ENCODE measurements around the gene GDF10. TPM values are rescaled to one million over a fixed set of nuclear protein-coding genes. Genes with fewer than 3 reads are reported as not detected.

Gene GDF10
- total RNA-seq, 1 experiment from 2014 or later = 0.24 TPM

- Mint-ChIP-seq H3K4me1 (peaks cover 25% of the 10 kb centered on the region), H3K27me3 (ENCODE audit: low read depth) (no peaks in the 10 kb centered on the region), H3K27ac (no peak overlapping the region), H3K4me3 (no peak overlapping the region), H3K9me3 (no peaks in the 10 kb centered on the region), H3K36me3 (no peaks in the 10 kb centered on the region)
- peak; percentile 89 for DNase-seq (ENCODE audit: low spot score)
- TF ChIP-seq OVOL2 (CRISPR knock-in tag; IDR thresholded peaks at IDR 0.05; ENCODE audit: borderline replicate concordance) (no peak), NR3C1 (CRISPR knock-in tag; conservative IDR thresholded peaks at IDR 0.05; ENCODE audit: low read depth) (no peak), CTCF (IDR thresholded peaks at IDR 0.05) (peak; percentile 62; the same call in 1 of the 2 replicates), RELA (CRISPR knock-in tag; IDR thresholded peaks at IDR 0.05; ENCODE audit: borderline replicate concordance) (no peak), TEAD4 (CRISPR knock-in tag; IDR thresholded peaks at IDR 0.05) (no peak), GRHL2 (CRISPR knock-in tag; IDR thresholded peaks at IDR 0.05; ENCODE audit: insufficient replicate concordance, severe bottlenecking) (no peak), SP1 (CRISPR knock-in tag; conservative IDR thresholded peaks at IDR 0.05) (no peak), AR (CRISPR knock-in tag; IDR thresholded peaks at IDR 0.05) (no peak), MXD4 (CRISPR knock-in tag; IDR thresholded peaks at IDR 0.05; ENCODE audit: borderline replicate concordance) (no peak), NR1H2 (CRISPR knock-in tag; IDR thresholded peaks at IDR 0.05) (no peak), SOX15 (CRISPR knock-in tag; IDR thresholded peaks at IDR 0.05) (no peak), ARID4B (CRISPR knock-in tag; IDR thresholded peaks at IDR 0.05; ENCODE audit: borderline replicate concordance) (0 out of 2 replicates have a peak, but pooled peaks have one; percentile 7)
- ATAC-seq = peak; percentile 87
- CTCF ChIA-PET = interaction anchor here (0.6 to 3.9 kb wide), 44 partner anchors 9 to 319 kb away, joined by 3 to 69 read pairs (median 4); partner anchors contain the start of gene GDF10
- POLR2A ChIA-PET = no interaction called here
These were observed 12.1 kb downstream of the GDF10 start for GRCh38 chr10:47311932-47312662.

GRCh38 chr10:47312663-47312995, 12.6 kb downstream of the GDF10 start:
- Mint-ChIP-seq H3K9me3 (no peaks in the 10 kb centered on the region), H3K27me3 (ENCODE audit: low read depth) (no peaks in the 10 kb centered on the region), H3K4me3 (no peak overlapping the region), H3K27ac (no peak overlapping the region), H3K36me3 (no peaks in the 10 kb centered on the region), H3K4me1 (peaks cover 20% of the 10 kb centered on the region)
- ATAC-seq = no peak
- CTCF ChIA-PET = interaction anchor here (1.0 to 3.9 kb wide), 18 partner anchors 9 to 318 kb away, joined by 3 to 69 read pairs (median 7); partner anchors contain the start of gene GDF10
- POLR2A ChIA-PET = no interaction called here
- no peak for DNase-seq (ENCODE audit: low spot score)
- TF ChIP-seq PRRX2 (CRISPR knock-in tag; IDR thresholded peaks at IDR 0.05) = no peak
- TF ChIP-seq ZNF138 (CRISPR knock-in tag; conservative IDR thresholded peaks at IDR 0.05) = no peak
- no peak for TF ChIP-seq ZNF317 (CRISPR knock-in tag; IDR thresholded peaks at IDR 0.05; ENCODE audit: borderline replicate concordance, low read depth)
- no peak for TF ChIP-seq ZNF416 (CRISPR knock-in tag; IDR thresholded peaks at IDR 0.05)
- no peak for TF ChIP-seq ZNF512 (CRISPR knock-in tag; IDR thresholded peaks at IDR 0.05; ENCODE audit: borderline replicate concordance)
- no peak for TF ChIP-seq ZBTB21 (CRISPR knock-in tag; IDR thresholded peaks at IDR 0.05; ENCODE audit: borderline replicate concordance)
- no peak for TF ChIP-seq E2F5 (CRISPR knock-in tag; IDR thresholded peaks at IDR 0.05)
- TF ChIP-seq ATF3 (CRISPR knock-in tag; conservative IDR thresholded peaks at IDR 0.05) = no peak
- no peak for TF ChIP-seq CREB1 (CRISPR knock-in tag; IDR thresholded peaks at IDR 0.05)
- no peak for TF ChIP-seq TEAD4 (CRISPR knock-in tag; IDR thresholded peaks at IDR 0.05)
- no peak for TF ChIP-seq TEAD1 (CRISPR knock-in tag; IDR thresholded peaks at IDR 0.05)
- no peak for TF ChIP-seq MXD4 (CRISPR knock-in tag; IDR thresholded peaks at IDR 0.05; ENCODE audit: borderline replicate concordance)

Data from WTC11 (cell line).